Kidney (tissue), 14 donors: ENCODE data around the gene TNFAIP2. TPM values are rescaled to one million over a fixed set of nuclear protein-coding genes. Genes with fewer than 3 reads are reported as not detected.

ENCODE experiments used
- DNase-seq, 5 donors: peaks; one replicate each; pipeline ENCODE4 v3.0.0-alpha.2; 2013 to 2020
- FAIRE-seq: peaks from 2 replicates; lab custom pipeline; 2012; peaks lifted over from hg19 to GRCh38; lab: Jason Lieb, UNC
- H3K27ac ChIP-seq, 2 donors: one replicate each; pipeline ENCODE4 v1.7.0; 2013; ENCODE audit warnings: low read depth in 2 of 2, low read length in 2 of 2, inconsistent platforms in 1 of 2
- H3K27me3 ChIP-seq: one replicate; pipeline ENCODE4 v1.7.1; 2013; ENCODE audit warnings: low read length, inconsistent platforms; ENCODE audit not compliant: control insufficient read depth, insufficient read depth
- H3K36me3 ChIP-seq, 3 donors: one replicate each; pipeline versions ENCODE4 v1.7.0 to v1.7.1; 2013; ENCODE audit warnings: low read length in 3 of 3, control low read depth in 1 of 3, inconsistent platforms in 1 of 3; ENCODE audit not compliant: insufficient read depth in 3 of 3, control insufficient read depth in 2 of 3
- H3K4me1 ChIP-seq, 3 donors: one replicate each; pipeline versions ENCODE4 v1.7.0 to v1.7.1; 2013; ENCODE audit warnings: low read length in 3 of 3, inconsistent platforms in 1 of 3, low read depth in 1 of 3; ENCODE audit not compliant: control insufficient read depth in 2 of 3, insufficient read depth in 2 of 3
- H3K4me3 ChIP-seq, 3 donors: one replicate each; pipeline versions ENCODE4 v1.7.0 to v1.8.1; 2013; ENCODE audit warnings: low read length in 3 of 3, control low read depth in 1 of 3, inconsistent platforms in 1 of 3
- H3K9ac ChIP-seq, 3 donors: one replicate each; pipeline versions ENCODE4 v1.7.0 to v1.7.1; 2013; ENCODE audit warnings: low read length in 3 of 3, control low read depth in 1 of 3, inconsistent platforms in 1 of 3
- H3K9me3 ChIP-seq, 3 donors: one replicate each; pipeline versions ENCODE4 v1.7.0 to v1.7.1; 2013; ENCODE audit warnings: low read length in 3 of 3, control low read depth in 1 of 3, inconsistent platforms in 1 of 3; ENCODE audit not compliant: control insufficient read depth in 2 of 3, insufficient read depth in 1 of 3
- intact Hi-C: fragments of 100-400 bp; cut with DNase I; formaldehyde crosslinking; loops from one replicate; pipeline ENCODE4 v1.11.1; 2022
- polyA plus RNA-seq: library from polyadenylated mRNA; stranded (reverse); fragments of 350-450 nt; fragmentation: Illumina TruSeq; extraction: RNeasy Lipid Tissue Mini Kit (QIAGEN cat#74804); gene quantifications from one replicate; pipeline ENCODE4 v1.2.3, GENCODE V29; 2014; ENCODE audit warnings: low read depth, low replicate concordance; ENCODE audit not compliant: insufficient read depth
- total RNA-seq: library from RNA; stranded (reverse); fragmentation: NEBNext Ultra II Directional; extraction: Animal tissue kit (Norgen Biotek cat#: 25700); gene quantifications from one replicate; pipeline ENCODE4 v1.2.1, GENCODE V29; 2021
- TF ChIP-seq, protein P1 (sequence below): IDR thresholded peaks from 3 replicates; pipeline ENCODE4 v1.5.1; 2012; ENCODE audit warnings: mild to moderate bottlenecking, moderate library complexity, borderline replicate concordance; ENCODE audit not compliant: insufficient read depth; ENCODE audit errors: extremely low read depth
- donor health status: control.
- donor health status: control.
- donor health status: control.
- donor health status: control.
- donor health status: control.
- donor health status: DM: yes; HTN: yes; CAD: no.
- donor health status: Normal renal cell carcinoma (clear cell type).

TNFAIP2 gene
- total and polyA plus RNA-seq, 2 donors from 2014 or later: 42.9 to 301 TPM

- H3K9me3 ChIP-seq: no peaks in the 10 kb centered on the region
- DNase-seq: peak; percentile 82 to 93 (median 88)
- intact Hi-C loops: loop anchor here (5.0 kb wide), 1 partner anchor 214 kb away; no protein-coding TSS in a partner anchor
- H3K27me3 ChIP-seq: no peaks in the 10 kb centered on the region
- H3K4me1 ChIP-seq: peaks cover 0 to 11% (median 9%) of the 10 kb centered on the region in 3 donors
- H3K36me3 ChIP-seq: no peaks in the 10 kb centered on the region
- no peak for FAIRE-seq
- TF ChIP-seq, protein P1, sequence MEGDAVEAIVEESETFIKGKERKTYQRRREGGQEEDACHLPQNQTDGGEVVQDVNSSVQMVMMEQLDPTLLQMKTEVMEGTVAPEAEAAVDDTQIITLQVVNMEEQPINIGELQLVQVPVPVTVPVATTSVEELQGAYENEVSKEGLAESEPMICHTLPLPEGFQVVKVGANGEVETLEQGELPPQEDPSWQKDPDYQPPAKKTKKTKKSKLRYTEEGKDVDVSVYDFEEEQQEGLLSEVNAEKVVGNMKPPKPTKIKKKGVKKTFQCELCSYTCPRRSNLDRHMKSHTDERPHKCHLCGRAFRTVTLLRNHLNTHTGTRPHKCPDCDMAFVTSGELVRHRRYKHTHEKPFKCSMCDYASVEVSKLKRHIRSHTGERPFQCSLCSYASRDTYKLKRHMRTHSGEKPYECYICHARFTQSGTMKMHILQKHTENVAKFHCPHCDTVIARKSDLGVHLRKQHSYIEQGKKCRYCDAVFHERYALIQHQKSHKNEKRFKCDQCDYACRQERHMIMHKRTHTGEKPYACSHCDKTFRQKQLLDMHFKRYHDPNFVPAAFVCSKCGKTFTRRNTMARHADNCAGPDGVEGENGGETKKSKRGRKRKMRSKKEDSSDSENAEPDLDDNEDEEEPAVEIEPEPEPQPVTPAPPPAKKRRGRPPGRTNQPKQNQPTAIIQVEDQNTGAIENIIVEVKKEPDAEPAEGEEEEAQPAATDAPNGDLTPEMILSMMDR: peak; percentile 86
- no peak overlapping the region for H3K9ac ChIP-seq
- no peak overlapping the region for H3K4me3 ChIP-seq
- no peak overlapping the region for H3K27ac ChIP-seq
These were observed 44.9 kb upstream of the TNFAIP2 start for GRCh38 chr14:103078420-103078749.

DNA sequence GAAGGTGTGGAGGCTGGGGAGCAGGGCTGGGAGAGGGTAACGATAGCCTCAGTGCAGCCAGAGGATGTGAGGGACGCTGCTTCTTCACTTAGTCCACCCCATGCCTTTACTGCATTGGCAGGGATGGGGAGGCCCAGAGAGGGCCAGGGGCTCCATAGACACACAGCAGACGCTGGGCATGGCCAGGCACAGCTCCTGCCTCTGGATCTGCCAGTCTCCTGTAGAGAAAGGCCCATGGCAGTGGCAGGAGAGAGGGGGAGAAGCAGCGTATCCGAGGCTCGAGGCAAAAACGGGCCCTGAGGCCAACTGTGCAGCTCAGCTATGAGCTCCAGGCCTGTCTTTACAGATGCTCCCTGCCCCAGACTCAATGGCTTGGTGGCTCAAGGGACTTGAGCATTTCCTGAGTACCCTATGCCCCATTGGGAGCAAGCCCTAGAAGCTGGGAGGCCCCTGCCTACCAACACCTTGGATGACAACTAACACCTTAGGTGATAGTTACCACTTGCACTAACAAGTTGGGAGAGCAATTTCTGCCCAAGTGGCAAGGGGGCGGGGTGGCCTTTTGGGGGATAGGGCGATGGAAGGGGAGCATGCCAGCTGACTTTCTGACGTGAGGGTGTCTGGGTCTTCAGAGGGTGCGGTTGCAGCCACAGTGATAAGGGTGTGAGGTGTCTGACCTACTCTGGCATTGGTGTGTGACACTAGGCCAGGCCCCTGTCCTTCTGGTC, 44.2 kb upstream of the TNFAIP2 start:
- intact Hi-C loops: loop anchor here (5.0 kb wide), 1 partner anchor 213 kb away; no protein-coding TSS in a partner anchor
- H3K9ac ChIP-seq: no peak overlapping the region
- H3K4me1 ChIP-seq: peaks cover 0 to 7% (median 7%) of the 10 kb centered on the region in 3 donors
- no peak overlapping the region for H3K4me3 ChIP-seq
- no peaks in the 10 kb centered on the region for H3K9me3 ChIP-seq
- TF ChIP-seq, protein P1: no peak
- H3K36me3 ChIP-seq: no peaks in the 10 kb centered on the region
- no peak for FAIRE-seq
- no peak overlapping the region for H3K27ac ChIP-seq
- DNase-seq: no peak
- H3K27me3 ChIP-seq: no peaks in the 10 kb centered on the region

- no peaks in the 10 kb centered on the region for H3K9me3 ChIP-seq
- H3K4me3 ChIP-seq: no peak overlapping the region
- H3K9ac ChIP-seq: no peak overlapping the region
- no peak for FAIRE-seq
- H3K27ac ChIP-seq: no peak overlapping the region
- DNase-seq: no peak
- TF ChIP-seq, protein P1: no peak
- H3K27me3 ChIP-seq: no peaks in the 10 kb centered on the region
- H3K4me1 ChIP-seq: peaks cover 0 to 5% (median 0%) of the 10 kb centered on the region in 3 donors
- intact Hi-C loops: no loop called here
- no peaks in the 10 kb centered on the region for H3K36me3 ChIP-seq
These were observed 41.3 kb upstream of the TNFAIP2 start for GRCh38 chr14:103081951-103082350.
